DMS153 treated with DMSO at 0.1 percent for 48 hours (cell line): ENCODE data around the gene CCSER2.
"Not testable (repeated sequence)": the region's sequence is repeated elsewhere in the genome, so short reads cannot be mapped to it uniquely, and the experiment has no call there.

Experiments
- DNase-seq: peaks from one replicate; lab custom pipeline; 2025; ENCODE audit not compliant: unreplicated experiment; lab: John Stamatoyannopoulos, UW

CCSER2 gene

DNA sequence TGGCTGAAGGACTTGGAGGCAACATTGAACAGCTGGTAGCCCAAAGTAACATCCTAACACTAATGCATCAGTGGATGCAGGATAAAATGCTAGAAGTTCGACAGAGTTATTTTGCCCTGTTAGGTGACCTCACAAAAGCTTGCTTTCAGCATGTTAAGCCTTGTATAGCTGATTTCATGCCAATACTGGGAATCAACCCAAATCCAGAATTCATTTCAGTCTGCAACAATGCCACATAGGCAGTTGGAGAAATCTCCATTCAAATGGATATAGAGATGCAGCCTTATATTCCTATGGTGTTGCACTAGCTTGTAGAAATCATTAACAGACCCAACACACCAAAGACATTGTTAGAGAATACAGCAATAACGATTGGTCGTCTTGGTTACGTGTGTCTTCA, 62.9 kb downstream of the CCSER2 start:
- DNase-seq: no peak

DNA sequence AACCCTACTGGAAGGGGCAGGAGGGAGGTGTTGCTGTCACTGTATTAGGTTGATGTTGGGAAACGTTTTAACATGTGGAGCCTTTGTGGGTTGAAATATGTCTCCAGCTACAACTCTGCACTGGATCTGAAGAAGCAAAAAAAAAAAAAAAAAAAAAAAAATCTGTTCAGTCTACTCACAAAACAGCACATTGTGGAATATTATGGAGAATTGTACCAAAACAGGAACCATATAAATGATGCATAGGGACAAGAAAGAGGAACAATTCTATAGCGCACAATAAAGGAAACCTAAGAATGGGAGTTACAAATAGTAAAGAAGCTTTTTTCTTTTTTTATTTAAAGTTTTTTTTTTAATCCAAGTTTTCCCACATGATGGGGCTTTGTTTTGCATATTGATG, 63.8 kb downstream of the CCSER2 start:
- DNase-seq: no peak

GRCh38 chr10:84395581-84395980, 67.2 kb downstream of the CCSER2 start:
- no peak for DNase-seq

DNA sequence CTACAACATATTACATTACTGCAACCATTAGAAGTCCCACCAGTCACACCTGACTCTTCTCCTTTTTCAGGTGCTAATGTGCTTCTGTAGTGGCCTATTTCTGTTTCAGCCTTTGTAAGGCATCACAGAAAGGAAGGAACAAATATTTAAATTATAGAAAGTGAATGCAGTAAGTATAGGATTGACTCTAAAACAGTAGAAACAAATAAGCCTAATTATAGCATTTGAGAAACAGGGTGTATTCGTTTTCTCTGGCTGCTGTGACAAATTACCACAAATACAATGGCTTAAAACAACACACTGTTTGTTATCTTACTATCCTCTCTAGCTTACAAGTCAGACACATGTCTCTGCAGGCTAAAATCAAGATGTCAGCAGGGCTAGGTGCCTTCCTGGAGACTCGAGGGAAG, 69.4 kb downstream of the CCSER2 start:
- DNase-seq: no peak

GRCh38 chr10:84398696-84399095, 70.3 kb downstream of the CCSER2 start:
- no peak for DNase-seq

GRCh38 chr10:84401854-84402611, 73.6 kb downstream of the CCSER2 start:
- no peak for DNase-seq

GRCh38 chr10:84404783-84405182, 76.4 kb downstream of the CCSER2 start:
- DNase-seq: no peak

DNA sequence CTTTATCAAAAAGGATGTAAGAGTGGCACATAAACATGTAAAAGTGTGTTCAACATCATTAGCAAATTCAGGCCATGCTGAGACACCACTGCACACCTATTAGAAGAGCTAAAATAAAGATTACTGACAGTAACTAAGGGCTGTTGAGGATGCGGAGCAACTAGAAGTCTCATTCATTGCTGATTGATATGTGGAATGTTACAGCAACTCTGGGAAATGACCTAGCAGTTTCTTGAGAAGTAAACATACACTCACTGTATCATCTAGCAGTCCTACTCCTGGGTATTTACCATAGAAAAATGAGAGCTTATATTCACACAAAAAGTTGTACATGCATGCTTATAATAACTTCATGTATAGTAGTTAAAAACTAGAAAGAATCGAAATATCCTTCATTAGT, 77.3 kb downstream of the CCSER2 start:
- DNase-seq: no peak

- no peak for DNase-seq
These were observed 78.2 kb downstream of the CCSER2 start for GRCh38 chr10:84406561-84406960.

DNA sequence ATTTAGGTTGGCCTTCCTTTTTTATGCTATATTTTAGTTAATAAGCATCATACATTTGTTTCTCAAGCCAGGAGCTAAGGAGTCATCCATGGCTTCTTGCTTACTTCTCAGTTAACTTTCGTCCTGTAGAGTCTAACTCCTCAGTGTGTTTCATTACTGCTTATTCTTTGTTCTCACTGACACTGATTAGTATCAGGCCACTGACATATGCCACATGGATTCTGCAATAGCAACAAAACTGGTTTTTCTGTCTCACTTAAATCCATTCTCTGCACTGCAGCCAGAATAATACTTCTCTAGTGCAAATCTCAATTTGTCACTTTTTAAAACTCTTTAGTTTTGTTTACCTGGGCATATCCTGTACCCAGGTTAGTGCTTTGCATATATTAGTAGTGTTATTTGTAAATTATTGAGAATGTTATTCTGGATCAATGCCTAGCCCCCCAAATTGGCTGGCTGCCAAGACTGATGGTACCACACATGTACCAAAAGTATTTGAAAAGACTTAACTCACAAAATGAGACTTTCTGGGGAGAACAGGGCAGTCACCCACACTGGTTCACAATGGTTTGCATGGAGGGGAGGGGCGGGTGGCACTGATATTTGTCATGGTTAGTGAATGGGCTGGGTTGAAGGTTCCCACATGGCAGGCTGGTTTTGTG, 79.1 kb downstream of the CCSER2 start:
- DNase-seq: no peak

GRCh38 chr10:84412482-84412881, 84.1 kb downstream of the CCSER2 start:
- DNase-seq: no peak

- not testable (repeated sequence) for DNase-seq
These were observed 85.7 kb downstream of the CCSER2 start for GRCh38 chr10:84414110-84414509.

GRCh38 chr10:84415539-84416244, 87.3 kb downstream of the CCSER2 start:
- no peak for DNase-seq

DNA sequence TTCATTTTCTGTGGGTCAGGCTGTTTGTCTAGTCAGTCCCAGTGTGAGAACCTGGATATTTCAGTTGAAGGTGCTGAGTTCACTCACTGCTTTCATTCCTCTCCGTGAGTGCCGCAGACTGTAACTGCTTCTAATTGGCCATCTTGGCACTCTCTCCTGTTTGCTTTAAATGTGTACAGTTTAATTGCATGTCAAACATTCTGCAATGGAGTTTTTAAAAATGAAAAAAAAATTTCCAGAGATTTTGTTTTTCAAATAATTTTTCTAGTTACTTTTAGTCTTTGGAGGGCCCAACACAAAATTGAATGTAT, 87.8 kb downstream of the CCSER2 start:
- DNase-seq: no peak

GRCh38 chr10:84423719-84424118, 95.3 kb downstream of the CCSER2 start:
- no peak for DNase-seq

- DNase-seq: no peak
These were observed 96.4 kb downstream of the CCSER2 start for GRCh38 chr10:84424731-84425167.

DNA sequence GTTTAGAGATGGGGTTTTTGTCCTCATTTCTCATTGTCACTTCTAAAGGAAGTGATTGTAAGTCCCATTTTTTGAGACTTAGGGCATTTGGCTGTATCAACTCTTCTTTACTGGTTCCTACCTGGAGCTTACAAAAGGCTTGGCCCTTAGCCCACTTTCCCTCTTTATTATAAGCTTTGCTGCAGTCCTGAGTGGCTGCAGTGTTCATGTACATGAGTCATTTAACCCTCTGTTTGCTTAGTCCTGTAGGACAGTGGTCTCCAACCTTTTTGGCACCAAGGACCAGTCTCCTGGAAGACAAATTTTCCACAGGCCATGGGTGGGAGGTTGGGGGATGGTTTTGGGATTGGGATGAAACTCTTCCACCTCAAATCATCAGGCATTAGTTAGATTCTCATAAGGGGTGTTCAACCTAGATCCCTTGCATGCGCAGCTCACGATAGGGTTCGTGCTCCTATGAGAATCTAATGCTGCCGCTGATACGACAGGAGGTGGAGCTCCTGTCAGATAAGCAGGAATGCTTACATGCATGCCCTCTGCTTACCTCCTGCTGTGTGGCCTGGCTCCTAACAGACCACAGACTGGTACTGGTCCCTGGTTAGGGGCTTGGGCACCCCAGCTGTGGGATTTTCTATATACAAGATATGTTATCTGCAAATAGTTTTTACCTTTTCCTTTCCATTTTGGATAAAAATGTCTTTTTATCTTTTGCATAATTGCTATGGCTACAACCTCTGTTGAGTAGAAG, 99.7 kb downstream of the CCSER2 start:
- no peak for DNase-seq

- no peak for DNase-seq
These were observed 100.3 kb downstream of the CCSER2 start for GRCh38 chr10:84428711-84429110.

DNA sequence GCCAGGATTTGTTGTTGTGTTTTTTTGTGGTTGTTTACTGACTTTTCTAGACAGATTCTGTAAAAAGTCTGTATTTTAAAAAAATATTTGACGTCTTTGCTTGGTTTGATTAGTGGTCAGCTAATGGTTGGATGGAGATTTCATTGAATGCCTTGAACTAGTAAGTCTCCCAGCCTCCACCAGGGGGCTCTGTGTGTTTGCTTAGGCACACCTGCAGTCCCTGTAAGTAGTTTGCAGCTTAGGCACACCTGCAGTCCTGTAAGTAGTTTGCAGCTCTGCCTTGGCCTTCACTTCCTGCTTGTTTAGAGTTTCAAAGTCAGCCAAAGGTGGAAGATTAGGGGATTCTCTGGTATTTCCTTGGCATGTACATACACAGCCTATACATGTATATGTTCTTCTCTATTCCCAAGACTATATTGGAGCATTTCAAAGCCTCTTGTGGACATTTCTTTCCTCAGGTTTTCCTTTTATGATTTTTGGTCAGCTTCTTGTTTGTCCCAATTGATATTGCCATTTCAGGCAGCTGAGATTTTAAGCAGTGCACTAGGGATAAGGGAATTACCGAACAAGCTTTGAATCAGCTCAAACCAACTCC, 101.6 kb downstream of the CCSER2 start:
- peak; percentile 16 for DNase-seq

- DNase-seq: no peak
These were observed 104.5 kb downstream of the CCSER2 start for GRCh38 chr10:84432891-84433290.

GRCh38 chr10:84440781-84441180, 112.4 kb downstream of the CCSER2 start:
- no peak for DNase-seq
